GM21360 (cell line): Measurements from ENCODE around the gene SERPING1.
"Not testable (repeated sequence)": the region's sequence is repeated elsewhere in the genome, so short reads cannot be mapped to it uniquely, and the experiment has no call there.

Experiments
- ATAC-seq: cut with Tn5 transposase; IDR thresholded peaks from one replicate; pipeline ENCODE4 v1.9.1; 2021; ENCODE audit warnings: mild to moderate bottlenecking, moderate library complexity; ENCODE audit not compliant: unreplicated experiment

SERPING1 gene

DNA sequence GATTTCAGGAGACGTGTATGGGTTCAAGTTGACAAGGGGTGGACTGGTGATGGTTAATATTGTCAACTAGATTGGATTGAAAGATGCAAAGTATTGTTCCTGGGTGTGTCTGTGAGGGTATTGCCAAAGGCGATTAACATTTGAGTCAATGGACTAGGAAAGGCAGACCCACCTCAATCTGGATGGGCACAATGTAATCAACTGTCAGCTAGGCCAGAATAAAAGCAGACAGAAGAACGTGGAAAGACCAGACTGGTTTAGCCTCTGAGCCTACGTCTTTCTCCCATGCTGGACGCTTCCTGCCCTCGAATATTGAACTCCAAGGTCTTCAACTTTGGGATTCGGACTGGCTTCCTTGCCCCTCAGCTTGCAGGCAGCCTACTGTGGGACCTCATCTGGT, 53.9 kb downstream of the SERPING1 start:
- ATAC-seq = no peak

GRCh38 chr11:57652230-57652629, 54.7 kb downstream of the SERPING1 start:
- ATAC-seq = not testable (repeated sequence)

- ATAC-seq = no peak
Measured at GRCh38 chr11:57652662-57653061, 55.2 kb downstream of the SERPING1 start.

DNA sequence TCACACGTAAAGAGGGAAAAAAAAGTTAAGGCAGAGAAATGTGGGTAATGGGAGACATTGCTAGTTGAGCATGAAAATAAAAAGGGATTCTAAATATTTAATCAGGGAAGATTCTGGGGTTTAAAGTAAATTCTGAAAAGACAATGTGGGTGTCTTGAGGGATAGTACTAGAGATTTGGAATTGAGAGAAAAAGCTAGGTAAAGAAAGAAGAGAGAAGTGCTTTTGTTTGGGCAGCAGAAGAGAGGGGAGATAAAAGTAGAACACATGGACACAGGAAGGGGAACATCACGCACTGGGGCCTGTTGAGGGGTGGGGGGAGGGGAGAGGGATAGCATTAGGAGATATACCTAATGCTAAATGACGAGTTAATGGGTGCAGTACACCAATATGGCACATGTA, 55.7 kb downstream of the SERPING1 start:
- no peak for ATAC-seq

DNA sequence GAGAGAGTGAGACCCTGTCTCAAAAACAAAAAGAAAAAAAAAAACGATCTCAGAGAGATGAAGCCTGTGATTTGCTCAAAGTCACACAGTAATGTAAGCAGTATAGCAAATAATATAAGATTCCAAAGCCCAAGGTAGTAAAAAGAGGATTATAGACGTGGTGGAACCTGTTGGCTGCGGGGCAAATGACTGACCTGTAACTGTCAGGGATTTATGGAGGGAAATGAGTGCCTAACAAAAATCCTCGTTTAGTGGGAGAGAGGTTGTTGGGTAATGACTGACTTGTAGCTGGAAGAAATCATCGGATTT, 59.4 kb downstream of the SERPING1 start:
- ATAC-seq = no peak

DNA sequence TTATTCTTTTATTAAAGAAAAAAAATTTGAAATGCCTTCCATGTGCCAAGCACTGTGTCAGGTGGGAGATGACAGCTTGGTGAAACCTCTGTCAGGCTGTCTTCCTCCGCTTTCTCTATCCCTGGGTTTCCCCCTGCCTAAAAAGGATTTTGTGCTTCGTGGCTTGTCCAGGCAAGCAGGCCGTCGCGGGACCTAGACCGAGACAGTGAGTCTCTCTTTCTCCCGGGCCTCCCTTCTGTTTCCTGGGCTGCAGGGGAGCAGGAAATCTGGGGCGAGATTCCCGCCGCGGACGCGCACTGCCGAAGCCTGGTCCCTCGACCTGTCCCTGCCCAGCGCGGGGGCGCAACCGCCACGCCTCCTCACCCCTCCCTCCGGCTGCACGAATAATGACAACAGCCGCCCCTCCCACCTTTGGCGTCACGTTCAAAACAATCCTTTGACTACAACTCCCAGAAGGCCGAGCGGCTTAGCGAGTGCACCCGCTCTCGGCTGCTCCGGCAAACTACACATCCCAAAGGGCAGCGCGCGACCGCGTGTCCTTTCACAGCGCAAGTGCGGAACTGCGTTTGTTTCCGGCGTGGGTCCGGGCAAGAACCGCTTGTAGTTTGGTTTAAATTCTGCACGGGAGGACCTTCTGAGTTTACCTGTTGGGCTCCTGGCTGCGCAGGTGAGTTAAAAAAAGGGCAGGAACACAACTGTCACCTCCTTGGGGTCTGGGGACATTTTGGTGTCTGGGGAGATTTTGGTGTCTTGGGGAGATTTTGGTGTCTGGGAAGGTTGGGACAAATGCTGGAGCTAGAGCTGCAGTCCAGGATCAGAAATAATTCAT, 59.9 kb downstream of the SERPING1 start, which contains the start of gene CLP1:
CLP1 (plus strand) TSS at position 569 of the 829 bp plus-strand sequence. CDS start 1,715 bp downstream, outside the sequence.
- peak; percentile 99 for ATAC-seq

- ATAC-seq = no peak
Measured at GRCh38 chr11:57658023-57658361, 60.5 kb downstream of the SERPING1 start.

GRCh38 chr11:57659669-57660068, 62.2 kb downstream of the SERPING1 start:
- no peak for ATAC-seq

GRCh38 chr11:57662893-57663292, 65.4 kb downstream of the SERPING1 start:
- ATAC-seq = no peak

GRCh38 chr11:57663975-57664374, 66.5 kb downstream of the SERPING1 start:
- ATAC-seq = no peak
